ENCODE data around the gene KSR1. TPM values are rescaled to one million over a fixed set of nuclear protein-coding genes. Genes with fewer than 3 reads are reported as not detected.

KSR1 gene
- total RNA-seq, 6 donors from 2014 or later: 23.0 to 94.3 (median 60.9) TPM

DNA sequence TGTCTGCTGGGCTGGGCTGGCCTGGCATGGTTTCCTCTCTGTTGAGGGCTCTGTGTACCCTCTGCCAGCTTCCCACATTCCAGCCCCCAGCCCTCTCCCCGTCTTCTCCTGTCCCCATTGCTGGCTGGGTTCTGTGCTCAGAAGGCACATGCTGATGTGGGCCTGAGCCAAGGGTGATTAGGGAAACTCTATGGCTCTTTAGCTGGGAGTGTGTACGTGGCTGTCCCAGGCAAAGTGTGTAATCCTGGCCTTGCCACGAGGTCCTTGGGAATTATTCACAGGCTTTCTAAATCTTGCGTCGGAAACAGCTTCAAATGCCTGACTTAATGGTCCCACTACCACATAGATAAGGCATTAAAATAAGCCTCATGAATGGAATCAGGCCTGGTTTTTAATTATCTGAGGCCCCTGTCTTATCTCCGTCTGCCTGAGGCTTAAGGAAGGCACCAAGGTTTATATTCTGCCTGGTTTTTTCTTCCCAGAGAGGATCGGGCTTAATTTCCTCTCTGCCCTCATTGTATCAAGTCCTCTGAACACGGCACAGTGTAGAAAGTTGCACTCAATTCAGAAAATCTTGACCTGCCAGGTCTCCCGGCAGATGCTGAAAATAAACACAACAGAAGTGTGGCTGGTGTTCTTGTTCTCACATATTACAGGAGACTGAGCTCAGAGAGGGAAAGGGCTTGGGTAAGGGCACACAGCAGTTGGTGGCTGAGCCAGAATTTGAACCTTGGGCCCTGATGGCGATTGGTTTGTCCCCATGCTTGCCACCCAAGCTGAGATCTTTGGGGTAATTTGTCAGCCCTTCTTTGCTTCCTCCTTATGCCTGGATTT is 121.9 kb downstream of the KSR1 start:
- peaks cover 23 to 49% (median 30%) of the 10 kb centered on the region in 4 donors for H3K4me1 ChIP-seq

GRCh38 chr17:27578718-27579085 is 122.5 kb downstream of the KSR1 start:
- no peak for TF ChIP-seq CTCF (IDR thresholded peaks at IDR 0.05)
- TF ChIP-seq POLR2A (IDR thresholded peaks at IDR 0.05): no peak
- TF ChIP-seq EP300 (IDR thresholded peaks at IDR 0.05): no peak
- no peak for TF ChIP-seq POLR2AphosphoS5 (IDR thresholded peaks at IDR 0.05)
- Histone ChIP-seq H3K27ac (no peak overlapping the region), H3K4me1 (peaks cover 23 to 43% (median 30%) of the 10 kb centered on the region in 4 donors), H3K27me3 (no peaks in the 10 kb centered on the region), H3K36me3 (peaks cover 0 to 15% (median 0%) of the 10 kb centered on the region in 4 donors), H3K4me3 (no peak overlapping the region), H3K9me3 (no peaks in the 10 kb centered on the region)
- ATAC-seq (ENCODE audit: low FRiP score in 2 of 2): no peak
- no peak for DNase-seq
- WGBS, 2 donors: 78 to 100% methylated on average over 1 to 4 of the region's 4 CpGs

More for the DNA sequence above, 121.9 kb downstream of the KSR1 start:
- Histone ChIP-seq H3K9me3 (no peaks in the 10 kb centered on the region), H3K36me3 (peaks cover 0 to 10% (median 0%) of the 10 kb centered on the region in 4 donors), H3K27ac (peak overlapping the region; percentile 44 to 81 (median 66)), H3K27me3 (no peaks in the 10 kb centered on the region), H3K4me3 (no peak overlapping the region)
- WGBS, 2 donors: 61 to 71% methylated on average over 10 of the region's 10 CpGs
- DNase-seq (peak in 1 of 2 donors; percentile 76), ATAC-seq (ENCODE audit: low FRiP score in 2 of 2) (peak; percentile 51 to 70)
- TF ChIP-seq POLR2AphosphoS5 (IDR thresholded peaks at IDR 0.05) (peak in 1 of 2 donors; percentile 14), CTCF (IDR thresholded peaks at IDR 0.05) (no peak), POLR2A (IDR thresholded peaks at IDR 0.05) (no peak), EP300 (IDR thresholded peaks at IDR 0.05) (peak in 1 of 4 donors; percentile 22)

DNA sequence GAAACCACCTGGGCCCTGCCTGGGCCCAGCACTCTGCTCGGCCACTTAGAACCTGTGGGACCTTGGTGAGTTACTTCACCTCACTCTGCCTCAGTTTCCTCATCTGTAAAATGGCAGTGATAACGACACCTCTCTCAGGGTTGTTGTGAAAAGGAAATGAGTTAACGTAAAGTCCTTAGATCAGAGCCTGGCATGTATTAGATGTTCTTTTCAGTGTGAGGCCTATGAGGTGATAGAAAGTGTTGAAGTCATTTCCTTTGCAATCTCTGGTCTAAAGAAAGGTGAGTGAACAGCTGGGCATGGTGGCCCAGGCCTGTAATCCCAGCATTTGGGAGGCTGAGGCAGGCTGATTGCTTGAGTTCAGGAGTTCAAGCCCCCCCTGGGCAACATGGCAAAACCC is 123.1 kb downstream of the KSR1 start:
- no peak for DNase-seq
- TF ChIP-seq EP300 (IDR thresholded peaks at IDR 0.05): no peak
- TF ChIP-seq POLR2A (IDR thresholded peaks at IDR 0.05): no peak
- no peak for TF ChIP-seq CTCF (IDR thresholded peaks at IDR 0.05)
- no peak for TF ChIP-seq POLR2AphosphoS5 (IDR thresholded peaks at IDR 0.05)
- no peak for ATAC-seq (ENCODE audit: low FRiP score in 2 of 2)
- Histone ChIP-seq H3K27me3 (no peaks in the 10 kb centered on the region), H3K4me3 (no peak overlapping the region), H3K36me3 (peaks cover 0 to 20% (median 1%) of the 10 kb centered on the region in 4 donors), H3K4me1 (peaks cover 23 to 42% (median 30%) of the 10 kb centered on the region in 4 donors), H3K9me3 (no peaks in the 10 kb centered on the region), H3K27ac (no peak overlapping the region)
- 80 to 83% methylated on average over 3 of the region's 3 CpGs for WGBS, 2 donors

DNA sequence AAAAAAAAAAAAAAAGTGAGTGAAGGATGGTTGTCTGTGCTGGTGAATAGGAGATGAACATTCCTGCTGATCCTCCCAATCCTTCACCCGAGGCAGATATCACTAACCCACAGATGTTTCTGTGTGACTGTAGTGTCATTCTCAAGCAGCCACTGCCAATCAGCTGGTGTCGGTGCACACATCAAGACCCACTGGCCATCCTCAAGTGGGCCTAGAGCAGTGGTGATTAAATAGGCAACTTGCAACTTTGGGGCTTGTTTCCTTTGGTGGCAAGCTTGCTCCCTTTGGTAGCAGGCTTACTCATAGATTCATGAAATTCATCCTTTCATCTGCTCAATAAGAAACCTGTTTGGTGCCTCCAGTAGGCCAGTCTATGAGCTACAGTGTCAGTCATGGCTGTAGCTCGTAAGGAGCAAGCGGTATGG is 123.7 kb downstream of the KSR1 start:
- 84 to 89% methylated on average over 4 of the region's 4 CpGs for WGBS, 2 donors
- no peak overlapping the region for H3K27ac ChIP-seq
- TF ChIP-seq POLR2A (IDR thresholded peaks at IDR 0.05) (no peak), CTCF (IDR thresholded peaks at IDR 0.05) (no peak), EP300 (IDR thresholded peaks at IDR 0.05) (no peak), POLR2AphosphoS5 (IDR thresholded peaks at IDR 0.05) (no peak)
- H3K27me3 ChIP-seq: no peaks in the 10 kb centered on the region
- H3K36me3 ChIP-seq: peaks cover 0 to 24% (median 3%) of the 10 kb centered on the region in 4 donors
- ATAC-seq (ENCODE audit: low FRiP score in 2 of 2) (no peak), DNase-seq (no peak)
- peaks cover 23 to 42% (median 30%) of the 10 kb centered on the region in 4 donors for H3K4me1 ChIP-seq
- H3K4me3 ChIP-seq: no peak overlapping the region
- H3K9me3 ChIP-seq: no peaks in the 10 kb centered on the region

Measured in upper lobe of left lung (tissue), 6 donors.